H1 (cell line): Measurements from ENCODE around the gene DUS1L. TPM values are rescaled to one million over a fixed set of nuclear protein-coding genes. Genes with fewer than 3 reads are reported as not detected.

Experiments
- CTCF ChIA-PET: fragments of 300-600 bp; sonication (Branson Sonifier 250); formaldehyde crosslinking; loops from one replicate; lab custom pipeline; 2021; ENCODE audit not compliant: partially characterized antibody; lab: Charles Lee
- POLR2A ChIA-PET: fragments of 300-600 bp; sonication (Branson Sonifier 250); formaldehyde crosslinking; loops from one replicate; lab custom pipeline; 2021; ENCODE audit warnings: inconsistent platforms; ENCODE audit not compliant: partially characterized antibody; lab: Charles Lee
- DNase-seq, 2 experiments: peaks; one replicate each; pipeline versions ENCODE4 v3.0.0 to v3.0.0-alpha.2; 2010 to 2022; ENCODE audit warnings: low spot score in 2 of 2, low read depth in 1 of 2, mixed read lengths in 1 of 2
- FAIRE-seq: peaks from 2 replicates; lab custom pipeline; 2011; peaks lifted over from hg19 to GRCh38; lab: Jason Lieb, UNC
- H2AFZ ChIP-seq: 2 replicates; pipeline ENCODE4 v1.8.1; 2012; ENCODE audit warnings: low read length, inconsistent platforms
- H2AK5ac ChIP-seq: 2 replicates; pipeline ENCODE4 v1.6.1; 2013; ENCODE audit warnings: low read depth, low read length
- H2BK120ac ChIP-seq: replicated peaks from 2 replicates; pipeline ENCODE3; 2013; ENCODE audit warnings: low read depth, low read length, inconsistent platforms
- H2BK12ac ChIP-seq: 2 replicates; pipeline ENCODE4 v1.6.1; 2013; ENCODE audit warnings: low read depth, low read length
- H2BK15ac ChIP-seq: 2 replicates; pipeline ENCODE4 v1.6.1; 2013; ENCODE audit warnings: low read length
- H2BK20ac ChIP-seq: 2 replicates; pipeline ENCODE4 v1.6.1; 2013; ENCODE audit warnings: low read length
- H2BK5ac ChIP-seq: 2 replicates; pipeline ENCODE4 v1.6.1; 2013; ENCODE audit warnings: low read depth, low read length
- H3K14ac ChIP-seq: 2 replicates; pipeline ENCODE4 v1.6.1; 2013; ENCODE audit warnings: inconsistent platforms; ENCODE audit not compliant: insufficient read length
- H3K18ac ChIP-seq: 2 replicates; pipeline ENCODE4 v1.6.1; 2013; ENCODE audit warnings: low read length; ENCODE audit errors: extremely low read depth
- H3K23ac ChIP-seq: 2 replicates; pipeline ENCODE4 v1.6.1; 2013; ENCODE audit warnings: inconsistent platforms; ENCODE audit not compliant: insufficient read length
- H3K23me2 ChIP-seq: 2 replicates; pipeline ENCODE4 v1.6.1; 2013; ENCODE audit warnings: low read depth, low read length
- H3K27ac ChIP-seq: 2 replicates; pipeline ENCODE4 v1.6.1; 2011; ENCODE audit warnings: low read depth, low read length, inconsistent platforms
- H3K27me3 ChIP-seq, 4 experiments: replicated peaks in 1 of 4; 1 replicate in 1 of 4; 2 replicates in 3 of 4; pipeline versions ENCODE4 v1.6.1 to v1.8.1; 2011 to 2013; ENCODE audit warnings: low read length in 3 of 4, mild to moderate bottlenecking in 3 of 4, inconsistent platforms in 2 of 4, mixed read lengths in 2 of 4, moderate library complexity in 1 of 4; ENCODE audit not compliant: control insufficient read depth in 3 of 4, insufficient read depth in 3 of 4; ENCODE audit errors: extremely low read depth in 1 of 4
- H3K36me3 ChIP-seq, 4 experiments: 2 replicates each; pipeline versions ENCODE4 v1.6.1 to v1.8.1; 2011 to 2013; ENCODE audit warnings: mild to moderate bottlenecking in 4 of 4, low read length in 3 of 4, moderate library complexity in 2 of 4, control low read depth in 1 of 4, inconsistent platforms in 1 of 4; ENCODE audit not compliant: insufficient read depth in 4 of 4, control insufficient read depth in 2 of 4
- H3K4ac ChIP-seq: replicated peaks from 2 replicates; pipeline ENCODE3; 2013; ENCODE audit warnings: low read length, low read depth, mixed read lengths, inconsistent platforms; ENCODE audit not compliant: insufficient read length
- H3K4me1 ChIP-seq, 4 experiments: replicated peaks in 1 of 4; 1 replicate in 1 of 4; 2 replicates in 3 of 4; pipeline versions ENCODE4 v1.6.1 to v1.8.1; 2011 to 2013; ENCODE audit warnings: low read length in 3 of 4, inconsistent platforms in 2 of 4, mixed read lengths in 1 of 4; ENCODE audit not compliant: insufficient read depth in 4 of 4, control insufficient read depth in 3 of 4
- H3K4me2 ChIP-seq, 2 experiments: 2 replicates each; pipeline versions ENCODE4 v1.6.1 to v1.8.1; 2011 to 2013; ENCODE audit warnings: low read depth in 2 of 2, low read length in 2 of 2, control low read depth in 1 of 2, inconsistent platforms in 1 of 2, mild to moderate bottlenecking in 1 of 2; ENCODE audit not compliant: insufficient read depth in 1 of 2
- H3K4me3 ChIP-seq, 4 experiments: fragments of 200-600, 300-600 bp in 1 of 4; sonication (generic), shearing (Covaris generic), sonication (Bioruptor Twin) in 1 of 4; 2 replicates each; pipeline versions ENCODE4 v1.5.1 to v1.8.1; 2011 to 2016; ENCODE audit warnings: low read length in 4 of 4, low read depth in 3 of 4, control low read depth in 2 of 4, inconsistent platforms in 2 of 4, mild to moderate bottlenecking in 2 of 4, mixed read lengths in 1 of 4, moderate library complexity in 1 of 4; ENCODE audit not compliant: insufficient read depth in 2 of 4; ENCODE audit errors: extremely low read depth in 1 of 4
- H3K56ac ChIP-seq: replicated peaks from 2 replicates; pipeline ENCODE3; 2013; ENCODE audit warnings: low read depth, mild to moderate bottlenecking, mixed read lengths, low read length, inconsistent platforms; ENCODE audit not compliant: insufficient read length
- H3K79me1 ChIP-seq: 2 replicates; pipeline ENCODE4 v1.6.1; 2013; ENCODE audit warnings: low read depth, low read length, control low read depth
- H3K79me2 ChIP-seq, 2 experiments: 2 replicates each; pipeline versions ENCODE4 v1.6.1 to v1.8.1; 2012 to 2013; ENCODE audit warnings: low read length in 2 of 2, mild to moderate bottlenecking in 2 of 2, inconsistent platforms in 1 of 2; ENCODE audit not compliant: insufficient read depth in 2 of 2, control insufficient read depth in 1 of 2
- H3K9ac ChIP-seq, 4 experiments: replicated peaks in 1 of 4; 1 replicate in 1 of 4; 2 replicates in 3 of 4; pipeline versions ENCODE4 v1.6.1 to v1.8.1; 2011 to 2013; ENCODE audit warnings: low read depth in 3 of 4, low read length in 3 of 4, control low read depth in 2 of 4, mild to moderate bottlenecking in 2 of 4, moderate library complexity in 2 of 4, inconsistent platforms in 1 of 4; ENCODE audit errors: extremely low read depth in 1 of 4
- H3K9me3 ChIP-seq, 2 experiments: 2 replicates each; pipeline versions ENCODE4 v1.6.1 to v1.8.1; 2012 to 2013; ENCODE audit warnings: mild to moderate bottlenecking in 2 of 2, moderate library complexity in 2 of 2, control low read depth in 1 of 2, inconsistent platforms in 1 of 2, low read depth in 1 of 2, low read length in 1 of 2, mixed read lengths in 1 of 2; ENCODE audit not compliant: insufficient read depth in 2 of 2
- H4K20me1 ChIP-seq, 2 experiments: replicated peaks in 1 of 2; 2 replicates each; pipeline versions ENCODE3 to v1.8.1; 2011 to 2013; ENCODE audit warnings: inconsistent platforms in 2 of 2, low read length in 2 of 2, mild to moderate bottlenecking in 1 of 2; ENCODE audit not compliant: insufficient read depth in 2 of 2, control insufficient read depth in 1 of 2
- H4K5ac ChIP-seq: 2 replicates; pipeline ENCODE4 v1.6.1; 2013; ENCODE audit warnings: low read length, low read depth, mixed read lengths, inconsistent platforms; ENCODE audit not compliant: insufficient read length
- H4K8ac ChIP-seq: 2 replicates; pipeline ENCODE4 v1.8.0; 2013; ENCODE audit warnings: mild to moderate bottlenecking, moderate library complexity, low read length, inconsistent platforms; ENCODE audit not compliant: insufficient read depth; ENCODE audit errors: extremely low read depth
- H4K91ac ChIP-seq: replicated peaks from 2 replicates; pipeline ENCODE3; 2013; ENCODE audit warnings: low read length, mixed read lengths, inconsistent platforms; ENCODE audit not compliant: insufficient read length
- CHD1 ChIP-seq: IDR thresholded peaks from 2 replicates; pipeline ENCODE4 v1.6.1; 2012; ENCODE audit warnings: low read depth, low read length, improper control_type of control experiment
- RXRA ChIP-seq: IDR thresholded peaks from 2 replicates; pipeline ENCODE4 v1.6.1; 2011; ENCODE audit warnings: low read depth, mild to moderate bottlenecking, low read length, moderate library complexity; ENCODE audit not compliant: insufficient read depth
- SP4 ChIP-seq: IDR thresholded peaks from 2 replicates; pipeline ENCODE4 v1.6.1; 2012; ENCODE audit warnings: low read length, inconsistent platforms
- USF2 ChIP-seq: IDR thresholded peaks from 2 replicates; pipeline ENCODE4 v1.6.1; 2011; ENCODE audit warnings: low read length, improper control_type of control experiment
- WGBS, 2 experiments: shearing (Covaris generic) in 1 of 2; methylation state at CpG; one replicate each; pipeline versions ENCODE4 v1.1.6 to v1.1.7; 2013 to 2015; ENCODE audit warnings: low lambda C conversion rate in 2 of 2, mixed read lengths in 2 of 2, inconsistent platforms in 1 of 2, low coverage in 1 of 2, missing lambda C conversion rate in 1 of 2; ENCODE audit not compliant: insufficient replicate concordance in 2 of 2, insufficient coverage in 1 of 2, insufficient read length in 1 of 2; ENCODE audit errors: extremely low coverage in 1 of 2, missing lambda C conversion rate in 1 of 2; 5-methylcytosine and 5-hydroxymethylcytosine counted together
- polyA plus RNA-seq, 7 experiments: library from polyadenylated mRNA; depleted of rRNA in 3 of 7; stranded (reverse) in 5 of 7; unstranded in 2 of 7; fragments of >200 nt in 5 of 7; fragments of 200-250 nt in 2 of 7; gene quantifications; 1 replicate in 5 of 7; 2 replicates in 1 of 7; 4 replicates in 1 of 7; pipeline versions ENCODE4 v1.2.1 to v1.2.3, GENCODE V29; 2011 to 2013; ENCODE audit warnings: missing spikeins in 2 of 7, mixed read lengths in 2 of 7
- total RNA-seq: library from RNA; stranded (reverse); fragmentation: NEBNext Ultra II Directional; extraction: Animal tissue kit (Norgen Biotek cat#: 25700); gene quantifications from 2 replicates; pipeline ENCODE4 v1.2.1, GENCODE V29; 2021

Gene DUS1L
- total and polyA plus RNA-seq, 2 of the 8 experiments (the other 6 are each of a cell fraction or from before 2014, with no cell fraction given) = 34.5 to 69.1 TPM

GRCh38 chr17:82063424-82064415, 1.9 kb downstream of the DUS1L start:
- Histone ChIP-seq H2BK20ac (no peak overlapping the region), H4K5ac (no peak overlapping the region), H2BK12ac (no peak overlapping the region), H3K14ac (no peak overlapping the region), H3K79me1 (peaks cover 5% of the 10 kb centered on the region; the same call in 1 of the 2 replicates), H3K9ac (no peak overlapping the region; a peak in 2 of 7 replicates), H3K27ac (no peak overlapping the region), H4K8ac (no peak overlapping the region), H3K79me2 (no peaks in the 10 kb centered on the region), H3K4me3 (no peak overlapping the region), H3K4me1 (peaks cover 0 to 10% (median 5%) of the 10 kb centered on the region in 4 experiments; a peak in 5 of 7 replicates), H3K4me2 (no peak overlapping the region; a peak in 1 of 4 replicates), H3K18ac (no peak overlapping the region), H2AFZ (no peak overlapping the region), H3K36me3 (peaks cover 8 to 17% (median 15%) of the 10 kb centered on the region in 4 experiments; a peak in 5 of 8 replicates), H2AK5ac (no peak overlapping the region), H3K27me3 (no peaks in the 10 kb centered on the region), H4K91ac (no peak overlapping the region), H3K4ac (no peak overlapping the region), H3K9me3 (no peaks in the 10 kb centered on the region), H3K23ac (no peak overlapping the region), H3K56ac (no peak overlapping the region), H2BK120ac (no peak overlapping the region), H2BK15ac (no peak overlapping the region), H2BK5ac (no peak overlapping the region), H4K20me1 (peaks cover 0 to 6% of the 10 kb centered on the region in 2 experiments), H3K23me2 (peaks cover 8% of the 10 kb centered on the region; the same call in 1 of the 2 replicates)
- DNase-seq = no peak
- POLR2A ChIA-PET = interaction anchor here (0.9 to 16.2 kb wide), 10 partner anchors 9 to 37 kb away, joined by 3 to 161 read pairs (median 7); partner anchors contain the start of genes DCXR, GPS1, RAC3 and RFNG
- CTCF ChIA-PET = interaction anchor here (0.8 to 4.3 kb wide), 12 partner anchors 8 to 136 kb away, joined by 3 to 21 read pairs (median 3); partner anchors contain the start of genes DCXR and RAC3
- no peak for FAIRE-seq
- 93% methylated on average over 20 of the region's 20 CpGs; no CpG with 5 or more reads in 1 of the 2 experiments for WGBS, 2 experiments
- no peak for TF ChIP-seq CHD1
- TF ChIP-seq RXRA = no peak
- no peak for TF ChIP-seq USF2
- TF ChIP-seq SP4 = no peak
